Measurements from ENCODE around the gene EPHB2. TPM values are rescaled to one million over a fixed set of nuclear protein-coding genes. Genes with fewer than 3 reads are reported as not detected.

Gene EPHB2
- total RNA-seq, 1 experiment from 2014 or later = 18.5 TPM

DNA sequence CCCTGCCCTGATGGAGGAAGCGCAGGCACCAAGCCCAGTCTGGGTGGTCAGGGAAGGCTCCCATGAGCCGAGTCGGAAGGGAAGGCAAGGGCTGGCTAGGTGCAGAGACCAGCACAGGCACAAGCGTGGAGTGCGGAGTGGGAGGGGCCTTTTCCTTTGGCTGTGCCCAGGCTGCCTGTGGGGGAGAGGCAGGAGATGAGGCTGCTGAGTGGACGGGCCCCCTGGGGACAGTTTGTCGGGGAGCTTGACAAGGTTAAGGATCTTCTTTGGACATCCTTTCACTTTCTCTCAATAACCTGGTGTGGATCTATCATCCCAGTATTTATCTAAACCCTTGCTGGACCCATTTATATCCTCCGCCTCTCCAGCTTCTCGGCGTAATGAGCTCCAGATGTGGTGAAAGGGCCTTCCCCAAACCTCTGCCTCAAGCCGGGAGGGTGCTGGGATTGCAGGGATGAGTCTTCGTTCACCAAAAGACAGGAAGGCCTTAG lies 42.9 kb downstream of the EPHB2 start (continued):
- TF ChIP-seq, protein P1, sequence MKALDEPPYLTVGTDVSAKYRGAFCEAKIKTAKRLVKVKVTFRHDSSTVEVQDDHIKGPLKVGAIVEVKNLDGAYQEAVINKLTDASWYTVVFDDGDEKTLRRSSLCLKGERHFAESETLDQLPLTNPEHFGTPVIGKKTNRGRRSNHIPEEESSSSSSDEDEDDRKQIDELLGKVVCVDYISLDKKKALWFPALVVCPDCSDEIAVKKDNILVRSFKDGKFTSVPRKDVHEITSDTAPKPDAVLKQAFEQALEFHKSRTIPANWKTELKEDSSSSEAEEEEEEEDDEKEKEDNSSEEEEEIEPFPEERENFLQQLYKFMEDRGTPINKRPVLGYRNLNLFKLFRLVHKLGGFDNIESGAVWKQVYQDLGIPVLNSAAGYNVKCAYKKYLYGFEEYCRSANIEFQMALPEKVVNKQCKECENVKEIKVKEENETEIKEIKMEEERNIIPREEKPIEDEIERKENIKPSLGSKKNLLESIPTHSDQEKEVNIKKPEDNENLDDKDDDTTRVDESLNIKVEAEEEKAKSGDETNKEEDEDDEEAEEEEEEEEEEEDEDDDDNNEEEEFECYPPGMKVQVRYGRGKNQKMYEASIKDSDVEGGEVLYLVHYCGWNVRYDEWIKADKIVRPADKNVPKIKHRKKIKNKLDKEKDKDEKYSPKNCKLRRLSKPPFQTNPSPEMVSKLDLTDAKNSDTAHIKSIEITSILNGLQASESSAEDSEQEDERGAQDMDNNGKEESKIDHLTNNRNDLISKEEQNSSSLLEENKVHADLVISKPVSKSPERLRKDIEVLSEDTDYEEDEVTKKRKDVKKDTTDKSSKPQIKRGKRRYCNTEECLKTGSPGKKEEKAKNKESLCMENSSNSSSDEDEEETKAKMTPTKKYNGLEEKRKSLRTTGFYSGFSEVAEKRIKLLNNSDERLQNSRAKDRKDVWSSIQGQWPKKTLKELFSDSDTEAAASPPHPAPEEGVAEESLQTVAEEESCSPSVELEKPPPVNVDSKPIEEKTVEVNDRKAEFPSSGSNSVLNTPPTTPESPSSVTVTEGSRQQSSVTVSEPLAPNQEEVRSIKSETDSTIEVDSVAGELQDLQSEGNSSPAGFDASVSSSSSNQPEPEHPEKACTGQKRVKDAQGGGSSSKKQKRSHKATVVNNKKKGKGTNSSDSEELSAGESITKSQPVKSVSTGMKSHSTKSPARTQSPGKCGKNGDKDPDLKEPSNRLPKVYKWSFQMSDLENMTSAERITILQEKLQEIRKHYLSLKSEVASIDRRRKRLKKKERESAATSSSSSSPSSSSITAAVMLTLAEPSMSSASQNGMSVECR (CRISPR knock-in tag; IDR thresholded peaks at IDR 0.05; ENCODE audit: borderline replicate concordance) = no peak
- TF ChIP-seq ZBTB21 (CRISPR knock-in tag; IDR thresholded peaks at IDR 0.05; ENCODE audit: borderline replicate concordance) = no peak
- no peak for TF ChIP-seq RELA (CRISPR knock-in tag; IDR thresholded peaks at IDR 0.05; ENCODE audit: borderline replicate concordance)
- TF ChIP-seq, protein P2, sequence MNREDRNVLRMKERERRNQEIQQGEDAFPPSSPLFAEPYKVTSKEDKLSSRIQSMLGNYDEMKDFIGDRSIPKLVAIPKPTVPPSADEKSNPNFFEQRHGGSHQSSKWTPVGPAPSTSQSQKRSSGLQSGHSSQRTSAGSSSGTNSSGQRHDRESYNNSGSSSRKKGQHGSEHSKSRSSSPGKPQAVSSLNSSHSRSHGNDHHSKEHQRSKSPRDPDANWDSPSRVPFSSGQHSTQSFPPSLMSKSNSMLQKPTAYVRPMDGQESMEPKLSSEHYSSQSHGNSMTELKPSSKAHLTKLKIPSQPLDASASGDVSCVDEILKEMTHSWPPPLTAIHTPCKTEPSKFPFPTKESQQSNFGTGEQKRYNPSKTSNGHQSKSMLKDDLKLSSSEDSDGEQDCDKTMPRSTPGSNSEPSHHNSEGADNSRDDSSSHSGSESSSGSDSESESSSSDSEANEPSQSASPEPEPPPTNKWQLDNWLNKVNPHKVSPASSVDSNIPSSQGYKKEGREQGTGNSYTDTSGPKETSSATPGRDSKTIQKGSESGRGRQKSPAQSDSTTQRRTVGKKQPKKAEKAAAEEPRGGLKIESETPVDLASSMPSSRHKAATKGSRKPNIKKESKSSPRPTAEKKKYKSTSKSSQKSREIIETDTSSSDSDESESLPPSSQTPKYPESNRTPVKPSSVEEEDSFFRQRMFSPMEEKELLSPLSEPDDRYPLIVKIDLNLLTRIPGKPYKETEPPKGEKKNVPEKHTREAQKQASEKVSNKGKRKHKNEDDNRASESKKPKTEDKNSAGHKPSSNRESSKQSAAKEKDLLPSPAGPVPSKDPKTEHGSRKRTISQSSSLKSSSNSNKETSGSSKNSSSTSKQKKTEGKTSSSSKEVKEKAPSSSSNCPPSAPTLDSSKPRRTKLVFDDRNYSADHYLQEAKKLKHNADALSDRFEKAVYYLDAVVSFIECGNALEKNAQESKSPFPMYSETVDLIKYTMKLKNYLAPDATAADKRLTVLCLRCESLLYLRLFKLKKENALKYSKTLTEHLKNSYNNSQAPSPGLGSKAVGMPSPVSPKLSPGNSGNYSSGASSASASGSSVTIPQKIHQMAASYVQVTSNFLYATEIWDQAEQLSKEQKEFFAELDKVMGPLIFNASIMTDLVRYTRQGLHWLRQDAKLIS (CRISPR knock-in tag; IDR thresholded peaks at IDR 0.05; ENCODE audit: borderline replicate concordance) = no peak
- no peak for TF ChIP-seq GABPB1 (CRISPR knock-in tag; IDR thresholded peaks at IDR 0.05)
- TF ChIP-seq NFE2L1 (CRISPR knock-in tag; IDR thresholded peaks at IDR 0.05) = no peak
- TF ChIP-seq ZNF317 (CRISPR knock-in tag; IDR thresholded peaks at IDR 0.05; ENCODE audit: borderline replicate concordance, low read depth) = no peak
- TF ChIP-seq ATF1 (CRISPR knock-in tag; IDR thresholded peaks at IDR 0.05) = no peak
- TF ChIP-seq, protein P3, sequence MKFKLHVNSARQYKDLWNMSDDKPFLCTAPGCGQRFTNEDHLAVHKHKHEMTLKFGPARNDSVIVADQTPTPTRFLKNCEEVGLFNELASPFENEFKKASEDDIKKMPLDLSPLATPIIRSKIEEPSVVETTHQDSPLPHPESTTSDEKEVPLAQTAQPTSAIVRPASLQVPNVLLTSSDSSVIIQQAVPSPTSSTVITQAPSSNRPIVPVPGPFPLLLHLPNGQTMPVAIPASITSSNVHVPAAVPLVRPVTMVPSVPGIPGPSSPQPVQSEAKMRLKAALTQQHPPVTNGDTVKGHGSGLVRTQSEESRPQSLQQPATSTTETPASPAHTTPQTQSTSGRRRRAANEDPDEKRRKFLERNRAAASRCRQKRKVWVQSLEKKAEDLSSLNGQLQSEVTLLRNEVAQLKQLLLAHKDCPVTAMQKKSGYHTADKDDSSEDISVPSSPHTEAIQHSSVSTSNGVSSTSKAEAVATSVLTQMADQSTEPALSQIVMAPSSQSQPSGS (CRISPR knock-in tag; IDR thresholded peaks at IDR 0.05; ENCODE audit: borderline replicate concordance, low read depth) = no peak
- no peak for TF ChIP-seq SP1 (CRISPR knock-in tag; conservative IDR thresholded peaks at IDR 0.05)
- no peak for TF ChIP-seq ZNF671 (CRISPR knock-in tag; IDR thresholded peaks at IDR 0.05)

DNA sequence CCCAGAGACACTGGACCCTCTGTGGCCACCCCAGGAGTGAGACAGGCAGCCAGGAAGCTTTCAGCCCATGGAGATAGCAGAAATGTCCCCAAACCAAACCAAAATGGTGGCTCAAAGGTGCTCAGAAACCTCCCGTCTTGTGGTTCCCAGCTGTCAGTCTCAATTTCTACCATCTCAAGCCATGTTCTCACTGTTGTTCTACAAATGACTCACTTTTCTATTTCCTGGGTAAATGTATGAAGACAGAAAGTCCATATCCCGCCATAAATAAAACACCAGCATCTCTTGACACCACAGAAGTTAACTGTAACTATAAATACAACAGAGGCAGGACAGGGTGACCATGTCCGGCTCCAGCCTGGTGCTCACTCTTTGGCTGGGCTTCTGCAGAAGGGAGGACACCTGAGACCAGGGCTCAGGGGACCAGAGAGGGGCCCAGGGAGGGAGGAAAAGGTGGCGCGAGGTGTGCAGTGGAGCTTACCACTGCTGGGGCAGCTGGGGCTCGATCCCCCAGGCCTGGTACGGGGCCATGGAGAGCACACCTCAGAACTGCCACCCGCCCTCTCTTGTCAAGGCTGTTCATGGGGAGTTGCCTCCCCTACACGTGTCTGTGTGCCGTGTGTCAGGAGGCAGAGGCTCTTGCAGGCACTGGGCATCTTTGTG lies 43.6 kb downstream of the EPHB2 start:
- DNase-seq (ENCODE audit: low spot score) = no peak
- POLR2A ChIA-PET = no interaction called here
- no peaks in the 10 kb centered on the region for H3K27me3 Mint-ChIP-seq (ENCODE audit: low read depth)
- no peaks in the 10 kb centered on the region for H3K36me3 Mint-ChIP-seq
- no peak overlapping the region for H3K4me3 Mint-ChIP-seq
- TF ChIP-seq ZNF219 (CRISPR knock-in tag; IDR thresholded peaks at IDR 0.05; ENCODE audit: borderline replicate concordance) (no peak), FOXK1 (CRISPR knock-in tag; IDR thresholded peaks at IDR 0.05) (no peak), TCF7 (CRISPR knock-in tag; IDR thresholded peaks at IDR 0.05; ENCODE audit: low read depth) (no peak), NR3C1 (CRISPR knock-in tag; conservative IDR thresholded peaks at IDR 0.05; ENCODE audit: low read depth) (no peak), ZNF138 (CRISPR knock-in tag; conservative IDR thresholded peaks at IDR 0.05) (no peak), JUN (CRISPR knock-in tag; IDR thresholded peaks at IDR 0.05) (no peak), ESRRA (CRISPR knock-in tag; IDR thresholded peaks at IDR 0.05; ENCODE audit: borderline replicate concordance) (no peak), SP1 (CRISPR knock-in tag; conservative IDR thresholded peaks at IDR 0.05) (no peak), ZNF423 (CRISPR knock-in tag; IDR thresholded peaks at IDR 0.05) (no peak)
- TF ChIP-seq, protein P4, sequence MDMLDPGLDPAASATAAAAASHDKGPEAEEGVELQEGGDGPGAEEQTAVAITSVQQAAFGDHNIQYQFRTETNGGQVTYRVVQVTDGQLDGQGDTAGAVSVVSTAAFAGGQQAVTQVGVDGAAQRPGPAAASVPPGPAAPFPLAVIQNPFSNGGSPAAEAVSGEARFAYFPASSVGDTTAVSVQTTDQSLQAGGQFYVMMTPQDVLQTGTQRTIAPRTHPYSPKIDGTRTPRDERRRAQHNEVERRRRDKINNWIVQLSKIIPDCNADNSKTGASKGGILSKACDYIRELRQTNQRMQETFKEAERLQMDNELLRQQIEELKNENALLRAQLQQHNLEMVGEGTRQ (CRISPR knock-in tag; IDR thresholded peaks at IDR 0.05) = no peak
- TF ChIP-seq, protein P3 (CRISPR knock-in tag; IDR thresholded peaks at IDR 0.05; ENCODE audit: borderline replicate concordance, low read depth) = no peak
- TF ChIP-seq, protein P5, sequence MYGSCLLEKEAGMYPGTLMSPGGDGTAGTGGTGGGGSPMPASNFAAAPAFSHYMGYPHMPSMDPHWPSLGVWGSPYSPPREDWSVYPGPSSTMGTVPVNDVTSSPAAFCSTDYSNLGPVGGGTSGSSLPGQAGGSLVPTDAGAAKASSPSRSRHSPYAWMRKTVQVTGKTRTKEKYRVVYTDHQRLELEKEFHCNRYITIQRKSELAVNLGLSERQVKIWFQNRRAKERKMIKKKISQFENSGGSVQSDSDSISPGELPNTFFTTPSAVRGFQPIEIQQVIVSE (CRISPR knock-in tag; IDR thresholded peaks at IDR 0.05; ENCODE audit: borderline replicate concordance) = no peak
- H3K9me3 Mint-ChIP-seq = no peaks in the 10 kb centered on the region
- no peak for ATAC-seq
- 0 out of 2 replicates have a peak, but pooled peaks cover 4% of the 10 kb centered on the region for H3K4me1 Mint-ChIP-seq
- CTCF ChIA-PET = no interaction called here
- H3K27ac Mint-ChIP-seq = no peak overlapping the region
